ENCODE data around the gene PMPCA.
A peak's percentile ranks its signal among the peaks of the same experiment; 100 is the strongest.

The PMPCA gene

GRCh38 chr9:136439481-136440408 lies 29.3 kb downstream of the PMPCA start, which contains the start of gene INPP5E:
Gene INPP5E, minus strand, starts transcription at chr9:136439845. Its CDS starts 426 bp downstream, at chr9:136439419.
- peak; percentile 78 for DNase-seq
- H3K27ac ChIP-seq: peak within 1 kb of the TSS; percentile 92
- peak; percentile 69 for TF ChIP-seq CTCF (IDR thresholded peaks at IDR 0.05; ENCODE audit: low read depth, low read length)

GRCh38 chr9:136441191-136441680 lies 30.8 kb downstream of the PMPCA start:
- Histone ChIP-seq H3K27me3 (ENCODE audit: insufficient read depth, low read depth, severe bottlenecking) (no peaks in the 10 kb centered on the region), H3K4me3 (ENCODE audit: low read depth, low read length) (no peak overlapping the region), H3K9me3 (ENCODE audit: severe bottlenecking) (no peaks in the 10 kb centered on the region), H3K36me3 (peaks cover 83% of the 10 kb centered on the region), H3K27ac (no peak overlapping the region)
- no peak for DNase-seq
- no peak for TF ChIP-seq CTCF (IDR thresholded peaks at IDR 0.05; ENCODE audit: low read depth, low read length)

More at GRCh38 chr9:136439481-136440408, 29.3 kb downstream of the PMPCA start, which contains the start of gene INPP5E:
- no peaks in the 10 kb centered on the region for H3K9me3 ChIP-seq (ENCODE audit: severe bottlenecking)
- no peaks in the 10 kb centered on the region for H3K27me3 ChIP-seq (ENCODE audit: insufficient read depth, low read depth, severe bottlenecking)
- H3K36me3 ChIP-seq: peaks cover 84% of the 10 kb centered on the region
- peak within 1 kb of the TSS; percentile 62 for H3K4me3 ChIP-seq (ENCODE audit: low read depth, low read length)

DNA sequence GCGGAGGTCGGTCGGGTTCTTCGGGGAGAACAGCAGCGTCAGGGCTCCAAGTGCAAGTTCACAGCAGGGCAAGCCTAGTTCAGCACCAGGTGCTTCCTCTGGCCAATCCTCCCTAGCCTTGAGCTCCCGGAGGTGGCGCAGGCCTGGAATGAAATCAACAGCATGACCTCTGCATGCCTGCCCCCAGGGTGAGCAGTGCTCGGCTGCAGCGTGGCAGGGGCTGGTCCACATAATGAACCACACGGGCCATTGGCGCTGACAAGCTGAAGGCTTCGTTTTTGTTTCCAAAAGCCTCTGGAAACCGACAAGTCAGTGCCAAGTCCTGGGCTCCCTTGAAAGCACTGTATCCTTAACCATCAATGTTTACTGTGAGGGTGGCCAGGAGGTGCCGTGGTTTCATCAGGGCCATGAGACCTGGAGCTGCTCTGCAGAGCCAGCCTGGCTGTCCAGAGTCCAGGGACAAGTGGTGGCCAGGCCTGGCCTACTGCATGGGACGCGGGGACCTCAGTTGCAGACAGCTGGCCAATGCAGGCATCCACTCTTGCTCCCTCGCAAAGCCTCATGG lies 31.3 kb downstream of the PMPCA start:
- Histone ChIP-seq H3K36me3 (peaks cover 81% of the 10 kb centered on the region), H3K27me3 (ENCODE audit: insufficient read depth, low read depth, severe bottlenecking) (no peaks in the 10 kb centered on the region), H3K9me3 (ENCODE audit: severe bottlenecking) (no peaks in the 10 kb centered on the region), H3K4me3 (ENCODE audit: low read depth, low read length) (no peak overlapping the region), H3K27ac (no peak overlapping the region)
- no peak for TF ChIP-seq CTCF (IDR thresholded peaks at IDR 0.05; ENCODE audit: low read depth, low read length)
- no peak for DNase-seq

DNA sequence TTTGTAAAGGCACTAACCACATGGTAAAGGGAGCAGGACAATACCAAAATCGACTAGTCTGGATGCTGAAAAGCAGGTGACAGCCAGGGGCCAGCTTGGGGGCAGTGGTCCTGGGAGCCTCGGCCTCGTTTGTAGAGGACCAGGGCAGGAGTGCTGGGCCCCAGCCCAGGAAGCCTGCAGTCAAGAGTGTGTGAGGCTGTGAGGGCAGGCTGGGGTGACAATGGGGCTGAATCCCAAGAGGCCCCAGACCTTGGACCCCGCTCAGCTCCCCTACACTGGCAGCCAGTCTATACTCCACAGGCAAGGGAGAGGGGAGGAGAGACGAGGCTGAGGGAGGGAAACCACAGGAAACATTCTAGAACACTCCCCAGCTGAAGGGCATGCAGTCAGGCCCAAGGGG lies 31.8 kb downstream of the PMPCA start:
- H3K27ac ChIP-seq: no peak overlapping the region
- TF ChIP-seq CTCF (IDR thresholded peaks at IDR 0.05; ENCODE audit: low read depth, low read length): no peak

DNA sequence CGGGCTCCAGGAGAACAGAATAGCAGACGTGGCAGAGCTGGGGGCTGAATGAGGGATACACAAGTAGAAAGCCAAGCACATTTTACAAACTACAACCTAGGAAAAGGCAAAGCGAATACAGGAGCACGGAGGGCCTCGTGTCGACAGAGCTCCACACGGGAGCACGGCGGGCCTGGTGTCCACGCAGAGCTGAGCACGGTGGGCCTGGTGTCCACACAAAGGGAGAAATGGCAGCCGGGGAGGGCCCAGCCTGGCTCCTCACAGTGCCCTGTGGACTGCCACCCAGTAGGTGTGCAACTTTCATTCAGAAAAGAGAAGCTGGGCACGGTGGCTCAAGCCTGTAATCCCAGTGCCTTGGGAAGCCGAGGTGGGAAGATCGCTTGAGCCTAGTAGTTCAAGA lies 32.6 kb downstream of the PMPCA start:
- no peaks in the 10 kb centered on the region for H3K27me3 ChIP-seq (ENCODE audit: insufficient read depth, low read depth, severe bottlenecking)
- H3K9me3 ChIP-seq (ENCODE audit: severe bottlenecking): no peaks in the 10 kb centered on the region
- no peak overlapping the region for H3K4me3 ChIP-seq (ENCODE audit: low read depth, low read length)
- DNase-seq: no peak
- H3K36me3 ChIP-seq: peaks cover 81% of the 10 kb centered on the region
- no peak overlapping the region for H3K27ac ChIP-seq
- TF ChIP-seq CTCF (IDR thresholded peaks at IDR 0.05; ENCODE audit: low read depth, low read length): no peak

More for the DNA sequence above, 31.8 kb downstream of the PMPCA start:
- no peaks in the 10 kb centered on the region for H3K27me3 ChIP-seq (ENCODE audit: insufficient read depth, low read depth, severe bottlenecking)
- H3K4me3 ChIP-seq (ENCODE audit: low read depth, low read length): no peak overlapping the region
- H3K36me3 ChIP-seq: peaks cover 81% of the 10 kb centered on the region
- DNase-seq: no peak
- no peaks in the 10 kb centered on the region for H3K9me3 ChIP-seq (ENCODE audit: severe bottlenecking)

Data from WERI-Rb-1 (cell line).